Upper lobe of right lung (tissue), 1 donor: Measurements from ENCODE around the gene LRRC43. TPM values are rescaled to one million over a fixed set of nuclear protein-coding genes. Genes with fewer than 3 reads are reported as not detected.
"Not testable (repeated sequence)": the region's sequence is repeated elsewhere in the genome, so short reads cannot be mapped to it uniquely, and the experiment has no call there.

ENCODE experiments used
- ATAC-seq: fragments of 200-7000 bp; cut with Tn5 transposase; one replicate; pipeline ENCODE4 v1.9.1; 2020; ENCODE audit warnings: mild to moderate bottlenecking, moderate library complexity
- DNase-seq: peaks from one replicate; pipeline ENCODE4 v3.0.0-alpha.2; 2020
- H3K27ac ChIP-seq: fragments of 200-600 bp; one replicate; pipeline ENCODE4 v1.8.0; 2022
- H3K27me3 ChIP-seq: fragments of 200-600 bp; one replicate; pipeline ENCODE4 v1.8.0; 2022; ENCODE audit warnings: mild to moderate bottlenecking
- H3K36me3 ChIP-seq: fragments of 200-600 bp; one replicate; pipeline ENCODE4 v1.8.0; 2022
- H3K4me1 ChIP-seq: fragments of 200-600 bp; one replicate; pipeline ENCODE4 v1.8.0; 2022
- H3K4me3 ChIP-seq: fragments of 200-600 bp; one replicate; pipeline ENCODE4 v1.8.0; 2022; ENCODE audit warnings: mild to moderate bottlenecking
- H3K9me3 ChIP-seq: fragments of 200-600 bp; one replicate; pipeline ENCODE4 v1.8.0; 2022
- intact Hi-C: fragments of 100-400 bp; cut with DNase I; formaldehyde crosslinking; loops from one replicate; pipeline ENCODE4 v1.11.0; 2022
- total RNA-seq: library from RNA; stranded (reverse); fragmentation: NEBNext Ultra II Directional; extraction: Animal tissue kit (Norgen Biotek cat#: 25700); gene quantifications from one replicate; pipeline ENCODE4 v1.2.1, GENCODE V29; 2021
- TF ChIP-seq, protein P1 (sequence below): fragments of 200-600 bp; IDR thresholded peaks from one replicate; pipeline ENCODE4 v1.8.0; 2022; ENCODE audit warnings: antibody characterized with exemption
- donor health status: DM: no; HTN: yes; CAD: no; lungs with severe emphysema.

LRRC43 gene
- total RNA-seq, 1 donor from 2014 or later = not detected

DNA sequence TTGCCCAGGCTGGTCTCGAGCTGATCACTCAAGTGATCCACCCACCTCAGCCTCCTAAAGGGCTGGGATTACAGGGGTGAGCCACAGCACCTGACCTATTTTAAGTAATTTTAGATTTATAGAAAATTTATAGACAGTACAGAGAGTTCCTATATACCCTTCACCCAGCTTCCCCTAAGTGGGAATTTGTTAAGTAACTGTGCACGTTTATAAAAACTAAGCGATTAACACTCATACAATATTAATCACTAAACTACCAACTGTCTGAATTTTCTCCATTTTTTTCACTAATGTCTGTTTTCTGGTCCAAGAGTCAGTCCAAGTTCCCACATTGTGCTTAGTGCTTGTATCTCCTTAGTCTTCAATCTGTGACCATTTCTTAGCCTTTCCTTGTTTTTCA is 14.4 kb upstream of the LRRC43 start:
- Histone ChIP-seq H3K27ac (no peak overlapping the region), H3K27me3 (no peaks in the 10 kb centered on the region), H3K4me1 (no peaks in the 10 kb centered on the region), H3K36me3 (no peaks in the 10 kb centered on the region), H3K4me3 (no peak overlapping the region), H3K9me3 (no peaks in the 10 kb centered on the region)
- ATAC-seq = no peak
- intact Hi-C loops = no loop called here
- TF ChIP-seq, protein P1, sequence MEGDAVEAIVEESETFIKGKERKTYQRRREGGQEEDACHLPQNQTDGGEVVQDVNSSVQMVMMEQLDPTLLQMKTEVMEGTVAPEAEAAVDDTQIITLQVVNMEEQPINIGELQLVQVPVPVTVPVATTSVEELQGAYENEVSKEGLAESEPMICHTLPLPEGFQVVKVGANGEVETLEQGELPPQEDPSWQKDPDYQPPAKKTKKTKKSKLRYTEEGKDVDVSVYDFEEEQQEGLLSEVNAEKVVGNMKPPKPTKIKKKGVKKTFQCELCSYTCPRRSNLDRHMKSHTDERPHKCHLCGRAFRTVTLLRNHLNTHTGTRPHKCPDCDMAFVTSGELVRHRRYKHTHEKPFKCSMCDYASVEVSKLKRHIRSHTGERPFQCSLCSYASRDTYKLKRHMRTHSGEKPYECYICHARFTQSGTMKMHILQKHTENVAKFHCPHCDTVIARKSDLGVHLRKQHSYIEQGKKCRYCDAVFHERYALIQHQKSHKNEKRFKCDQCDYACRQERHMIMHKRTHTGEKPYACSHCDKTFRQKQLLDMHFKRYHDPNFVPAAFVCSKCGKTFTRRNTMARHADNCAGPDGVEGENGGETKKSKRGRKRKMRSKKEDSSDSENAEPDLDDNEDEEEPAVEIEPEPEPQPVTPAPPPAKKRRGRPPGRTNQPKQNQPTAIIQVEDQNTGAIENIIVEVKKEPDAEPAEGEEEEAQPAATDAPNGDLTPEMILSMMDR = no peak
- no peak for DNase-seq

DNA sequence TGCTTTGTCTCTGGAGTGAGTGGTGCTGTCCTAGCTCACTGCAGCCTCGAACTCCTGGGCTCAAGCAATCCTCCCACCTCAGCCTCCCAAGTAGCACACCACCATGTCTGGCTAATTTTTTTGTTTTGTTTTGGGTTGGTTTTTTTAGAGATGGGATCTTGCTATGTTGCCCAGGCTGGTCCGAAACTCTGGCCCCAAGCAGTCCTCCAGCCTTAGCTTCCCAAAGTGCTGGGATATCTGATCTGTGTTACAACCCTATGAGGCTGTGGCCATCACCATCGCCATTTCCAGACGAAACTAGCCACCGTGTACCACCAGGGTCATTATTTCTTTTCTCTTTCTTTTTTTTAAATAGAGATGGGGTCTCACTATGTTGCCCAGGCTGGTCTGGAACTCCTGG is 11.5 kb upstream of the LRRC43 start:
- Histone ChIP-seq H3K27ac (no peak overlapping the region), H3K36me3 (no peaks in the 10 kb centered on the region), H3K27me3 (no peaks in the 10 kb centered on the region), H3K4me1 (no peaks in the 10 kb centered on the region), H3K9me3 (no peaks in the 10 kb centered on the region), H3K4me3 (no peak overlapping the region)
- TF ChIP-seq, protein P1 = no peak
- intact Hi-C loops = no loop called here
- ATAC-seq (no peak), DNase-seq (no peak)

DNA sequence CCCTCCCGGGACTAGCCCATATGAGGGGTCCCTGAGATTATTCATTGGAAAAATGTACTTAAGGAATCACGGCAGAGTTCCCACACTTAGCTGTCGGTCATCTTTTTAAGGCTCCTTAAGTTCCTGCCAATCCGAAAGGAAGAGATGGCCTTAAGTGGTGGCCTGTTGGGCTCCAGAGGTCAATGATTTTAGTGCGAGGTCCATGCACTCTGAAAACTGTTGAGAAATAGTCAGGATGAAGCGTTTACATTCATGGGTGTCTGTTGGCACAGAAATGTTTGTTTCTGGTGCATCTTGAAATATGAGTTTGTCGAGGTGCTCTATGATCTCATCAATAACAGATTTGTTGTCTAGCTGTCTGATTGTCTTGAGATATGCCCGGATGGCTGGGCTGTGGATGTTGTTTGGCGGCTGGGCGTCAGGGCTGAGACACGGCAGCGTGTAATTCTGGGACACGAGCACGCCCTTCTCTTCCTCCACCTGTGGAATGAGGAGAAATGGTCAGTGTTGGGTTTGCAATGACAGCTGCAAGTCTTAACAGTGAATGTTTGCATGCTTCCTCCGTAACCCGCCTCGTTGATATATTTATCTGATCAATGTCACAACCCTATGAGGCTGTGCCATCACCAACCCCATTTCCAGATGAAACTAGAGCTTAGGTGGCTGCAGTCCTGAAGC is 10.5 kb upstream of the LRRC43 start:
- ATAC-seq (no peak), DNase-seq (no peak)
- Histone ChIP-seq H3K4me1 (no peaks in the 10 kb centered on the region), H3K36me3 (no peaks in the 10 kb centered on the region), H3K4me3 (no peak overlapping the region), H3K27ac (no peak overlapping the region), H3K9me3 (no peaks in the 10 kb centered on the region), H3K27me3 (no peaks in the 10 kb centered on the region)
- TF ChIP-seq, protein P1 = no peak
- intact Hi-C loops = no loop called here

GRCh38 chr12:122174155-122174845 is 8.6 kb upstream of the LRRC43 start, which contains the start of gene IL31:
TSS of gene IL31 (minus strand) at chr12:122174221. CDS start at chr12:122174172, 49 bp downstream.
- Histone ChIP-seq H3K4me1 (no peaks in the 10 kb centered on the region), H3K27me3 (no peaks in the 10 kb centered on the region), H3K4me3 (no peak within 1 kb of the TSS), H3K36me3 (no peaks in the 10 kb centered on the region), H3K27ac (no peak within 1 kb of the TSS), H3K9me3 (no peaks in the 10 kb centered on the region)
- ATAC-seq = no peak
- TF ChIP-seq, protein P1 = no peak
- intact Hi-C loops = no loop called here
- DNase-seq = no peak

GRCh38 chr12:122176473-122176872 is 6.5 kb upstream of the LRRC43 start:
- DNase-seq, H3K36me3 ChIP-seq, H3K27ac ChIP-seq, ATAC-seq, intact Hi-C loops, H3K4me1 ChIP-seq, H3K9me3 ChIP-seq, H3K4me3 ChIP-seq, H3K27me3 ChIP-seq: not testable (repeated sequence)

DNA sequence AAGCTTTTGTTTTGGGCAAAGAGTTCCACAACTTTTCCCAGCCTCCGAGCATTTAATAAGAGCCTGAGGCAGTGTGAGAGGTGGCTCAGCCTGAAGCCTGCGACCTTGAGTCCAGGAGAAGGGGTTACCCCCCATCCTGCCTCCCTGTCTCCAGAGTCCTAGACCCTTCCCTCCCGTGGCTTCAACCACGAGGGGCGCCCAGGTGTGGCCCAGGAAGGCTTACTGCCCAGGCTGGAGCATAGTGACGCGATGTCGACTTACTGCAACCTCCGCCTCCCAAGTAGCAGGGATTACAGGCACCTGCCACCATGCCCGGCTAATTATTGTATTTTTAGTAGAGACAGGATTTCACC is 641 bp downstream of the LRRC43 start:
- Histone ChIP-seq H3K4me3 (peak overlapping the region; percentile 58), H3K4me1 (peaks cover 5% of the 10 kb centered on the region), H3K36me3 (no peaks in the 10 kb centered on the region), H3K27ac (no peak overlapping the region), H3K9me3 (no peaks in the 10 kb centered on the region), H3K27me3 (no peaks in the 10 kb centered on the region)
- DNase-seq = no peak
- TF ChIP-seq, protein P1 = no peak
- peak; percentile 4 for ATAC-seq
- intact Hi-C loops = no loop called here
